Neural cell (in vitro differentiated cells): ENCODE results near the gene ACTL9.

ENCODE experiments used
- CTCF ChIP-seq: fragments of 450-650 bp; IDR thresholded peaks from 2 replicates; pipeline ENCODE4 v1.5.1; 2014; ENCODE audit warnings: antibody characterized with exemption, mild to moderate bottlenecking, moderate library complexity; ENCODE audit not compliant: poor library complexity, severe bottlenecking
- EP300 ChIP-seq: fragments of 450-650 bp; conservative IDR thresholded peaks from 2 replicates; pipeline ENCODE4 v1.6.1; 2014; ENCODE audit warnings: antibody characterized with exemption, mild to moderate bottlenecking, moderate library complexity; ENCODE audit not compliant: poor library complexity, severe bottlenecking
- EZH2 ChIP-seq: fragments of 200-600, 300-800 bp; shearing (Covaris generic), sonication (generic); IDR thresholded peaks from 2 replicates; pipeline ENCODE4 v1.6.1; 2014; ENCODE audit warnings: antibody characterized with exemption, low read length, borderline replicate concordance, mild to moderate bottlenecking; ENCODE audit not compliant: insufficient read depth, poor library complexity, severe bottlenecking
- MXI1 ChIP-seq: fragments of 450-650 bp; conservative IDR thresholded peaks from 2 replicates; pipeline ENCODE4 v1.6.1; 2014; ENCODE audit warnings: antibody characterized with exemption, mild to moderate bottlenecking; ENCODE audit not compliant: poor library complexity, severe bottlenecking
- POLR2AphosphoS5 ChIP-seq: IDR thresholded peaks from 2 replicates; pipeline ENCODE4 v1.6.1; 2012
- SMC3 ChIP-seq: fragments of 450-650 bp; conservative IDR thresholded peaks from 2 replicates; pipeline ENCODE4 v1.6.1; 2014; ENCODE audit warnings: antibody characterized with exemption, mild to moderate bottlenecking, moderate library complexity; ENCODE audit not compliant: poor library complexity
- TAF1 ChIP-seq: IDR thresholded peaks from 2 replicates; pipeline ENCODE4 v1.6.1; 2012; ENCODE audit warnings: low read depth
- TF ChIP-seq, protein P1 (sequence below): IDR thresholded peaks from 2 replicates; pipeline ENCODE4 v1.6.1; 2012; ENCODE audit warnings: borderline replicate concordance

DNA sequence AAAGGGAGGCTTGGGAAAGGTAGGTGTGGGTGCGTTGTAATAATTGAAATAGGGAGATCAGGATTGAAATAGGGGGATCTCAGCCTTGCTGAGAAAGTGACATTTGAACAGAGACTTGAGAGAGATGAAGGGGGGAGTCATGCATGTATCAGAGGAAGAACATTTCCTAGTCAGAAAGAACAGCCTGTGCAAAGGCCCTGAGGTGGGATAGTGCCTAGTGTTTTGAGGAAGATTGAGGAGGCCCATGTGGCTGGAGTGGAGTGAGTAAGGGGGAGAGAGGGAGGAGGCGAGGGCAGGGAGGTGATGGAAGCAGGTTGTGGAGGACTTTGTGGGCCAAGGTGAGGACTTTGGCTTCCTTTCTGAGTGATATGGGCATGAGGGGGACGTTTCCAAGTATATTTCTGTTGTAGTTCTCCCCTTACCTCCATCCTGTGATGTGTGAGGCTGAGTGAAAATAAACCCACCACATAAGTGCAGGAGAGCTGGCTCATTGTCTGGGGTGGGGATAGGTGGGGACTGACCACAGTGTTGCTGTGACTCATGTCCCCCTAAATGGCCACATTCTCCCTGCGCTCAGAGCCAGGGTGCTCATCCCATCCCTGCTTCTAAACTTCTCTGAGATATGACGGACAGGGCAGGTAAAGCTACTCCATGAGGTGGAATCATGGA is 17.8 kb downstream of the ACTL9 start:
- no peak for TF ChIP-seq EP300
- no peak for TF ChIP-seq CTCF
- no peak for TF ChIP-seq SMC3
- TF ChIP-seq, protein P1, sequence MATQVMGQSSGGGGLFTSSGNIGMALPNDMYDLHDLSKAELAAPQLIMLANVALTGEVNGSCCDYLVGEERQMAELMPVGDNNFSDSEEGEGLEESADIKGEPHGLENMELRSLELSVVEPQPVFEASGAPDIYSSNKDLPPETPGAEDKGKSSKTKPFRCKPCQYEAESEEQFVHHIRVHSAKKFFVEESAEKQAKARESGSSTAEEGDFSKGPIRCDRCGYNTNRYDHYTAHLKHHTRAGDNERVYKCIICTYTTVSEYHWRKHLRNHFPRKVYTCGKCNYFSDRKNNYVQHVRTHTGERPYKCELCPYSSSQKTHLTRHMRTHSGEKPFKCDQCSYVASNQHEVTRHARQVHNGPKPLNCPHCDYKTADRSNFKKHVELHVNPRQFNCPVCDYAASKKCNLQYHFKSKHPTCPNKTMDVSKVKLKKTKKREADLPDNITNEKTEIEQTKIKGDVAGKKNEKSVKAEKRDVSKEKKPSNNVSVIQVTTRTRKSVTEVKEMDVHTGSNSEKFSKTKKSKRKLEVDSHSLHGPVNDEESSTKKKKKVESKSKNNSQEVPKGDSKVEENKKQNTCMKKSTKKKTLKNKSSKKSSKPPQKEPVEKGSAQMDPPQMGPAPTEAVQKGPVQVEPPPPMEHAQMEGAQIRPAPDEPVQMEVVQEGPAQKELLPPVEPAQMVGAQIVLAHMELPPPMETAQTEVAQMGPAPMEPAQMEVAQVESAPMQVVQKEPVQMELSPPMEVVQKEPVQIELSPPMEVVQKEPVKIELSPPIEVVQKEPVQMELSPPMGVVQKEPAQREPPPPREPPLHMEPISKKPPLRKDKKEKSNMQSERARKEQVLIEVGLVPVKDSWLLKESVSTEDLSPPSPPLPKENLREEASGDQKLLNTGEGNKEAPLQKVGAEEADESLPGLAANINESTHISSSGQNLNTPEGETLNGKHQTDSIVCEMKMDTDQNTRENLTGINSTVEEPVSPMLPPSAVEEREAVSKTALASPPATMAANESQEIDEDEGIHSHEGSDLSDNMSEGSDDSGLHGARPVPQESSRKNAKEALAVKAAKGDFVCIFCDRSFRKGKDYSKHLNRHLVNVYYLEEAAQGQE = no peak
- TF ChIP-seq POLR2AphosphoS5 = no peak
- TF ChIP-seq EZH2 = no peak
- TF ChIP-seq TAF1 = no peak
- no peak for TF ChIP-seq MXI1
